Measurements from ENCODE around the gene SLMAP. TPM values are rescaled to one million over a fixed set of nuclear protein-coding genes. Genes with fewer than 3 reads are reported as not detected.

The SLMAP gene
- total RNA-seq, 4 donors from 2014 or later, result 399 to 519 (median 464) TPM

GRCh38 chr3:57788624-57789018 lies 32.5 kb downstream of the SLMAP start:
- no peak overlapping the region for H3K4me3 ChIP-seq
- H3K27ac ChIP-seq (replicated peaks in 1 of 4), result no peak overlapping the region
- no peaks in the 10 kb centered on the region for H3K27me3 ChIP-seq
- DNase-seq (ENCODE audit: extremely low spot score), result no peak
- H3K9me3 ChIP-seq, result no peaks in the 10 kb centered on the region
- peaks cover 10 to 20% (median 14%) of the 10 kb centered on the region in 4 donors for H3K4me1 ChIP-seq
- no peaks in the 10 kb centered on the region for H3K36me3 ChIP-seq
- WGBS, result 98% methylated on average over 3 of the region's 3 CpGs
- no peak for TF ChIP-seq CTCF (IDR thresholded peaks at IDR 0.05)
- no peak for TF ChIP-seq POLR2AphosphoS5 (IDR thresholded peaks at IDR 0.05)
- TF ChIP-seq POLR2A (IDR thresholded peaks at IDR 0.05; ENCODE audit: low read depth), result no peak
- TF ChIP-seq EP300 (IDR thresholded peaks at IDR 0.05), result no peak
- intact Hi-C loops (cut with DNase I), result no loop called here

DNA sequence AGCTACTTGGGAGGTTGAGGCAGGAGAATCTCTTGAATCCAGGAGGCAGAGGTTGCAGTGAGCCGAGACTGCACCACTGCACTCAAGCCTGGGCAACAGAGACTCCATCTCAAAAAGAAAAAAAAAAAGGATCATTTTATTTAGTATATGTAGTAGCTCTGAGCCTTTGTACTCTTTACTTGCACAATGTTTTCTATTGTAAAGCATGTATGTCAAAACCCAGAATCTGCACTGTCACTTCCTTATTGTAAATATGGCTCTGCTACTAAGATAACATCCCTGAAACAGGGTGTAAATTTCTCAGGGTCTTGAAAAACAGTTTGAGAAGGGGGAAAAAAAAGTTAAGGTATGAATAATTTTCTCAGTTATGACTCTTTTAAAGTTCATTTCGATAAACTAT lies 35.1 kb downstream of the SLMAP start:
- Histone ChIP-seq H3K27me3 (no peaks in the 10 kb centered on the region), H3K36me3 (no peaks in the 10 kb centered on the region), H3K27ac (replicated peaks in 1 of 4) (no peak overlapping the region), H3K9me3 (no peaks in the 10 kb centered on the region), H3K4me1 (peaks cover 21 to 34% (median 28%) of the 10 kb centered on the region in 4 donors), H3K4me3 (no peak overlapping the region)
- WGBS, result 83% methylated on average over 2 of the region's 2 CpGs
- no peak for DNase-seq (ENCODE audit: extremely low spot score)
- TF ChIP-seq EP300 (IDR thresholded peaks at IDR 0.05) (no peak), POLR2AphosphoS5 (IDR thresholded peaks at IDR 0.05) (no peak), CTCF (IDR thresholded peaks at IDR 0.05) (no peak), POLR2A (IDR thresholded peaks at IDR 0.05; ENCODE audit: low read depth) (no peak)
- intact Hi-C loops (cut with DNase I), result no loop called here

- no peak for DNase-seq (ENCODE audit: extremely low spot score)
- Histone ChIP-seq H3K36me3 (no peaks in the 10 kb centered on the region), H3K27ac (replicated peaks in 1 of 4) (no peak overlapping the region), H3K4me3 (no peak overlapping the region), H3K27me3 (no peaks in the 10 kb centered on the region), H3K4me1 (peaks cover 23 to 36% (median 29%) of the 10 kb centered on the region in 4 donors), H3K9me3 (no peaks in the 10 kb centered on the region)
- intact Hi-C loops (cut with DNase I), result no loop called here
- no peak for TF ChIP-seq EP300 (IDR thresholded peaks at IDR 0.05)
- TF ChIP-seq POLR2A (IDR thresholded peaks at IDR 0.05; ENCODE audit: low read depth), result no peak
- no peak for TF ChIP-seq CTCF (IDR thresholded peaks at IDR 0.05)
- TF ChIP-seq POLR2AphosphoS5 (IDR thresholded peaks at IDR 0.05), result no peak
- WGBS, result 88% methylated on average over 1 of the region's 1 CpG
These were observed 36.1 kb downstream of the SLMAP start for GRCh38 chr3:57792198-57792597.

DNA sequence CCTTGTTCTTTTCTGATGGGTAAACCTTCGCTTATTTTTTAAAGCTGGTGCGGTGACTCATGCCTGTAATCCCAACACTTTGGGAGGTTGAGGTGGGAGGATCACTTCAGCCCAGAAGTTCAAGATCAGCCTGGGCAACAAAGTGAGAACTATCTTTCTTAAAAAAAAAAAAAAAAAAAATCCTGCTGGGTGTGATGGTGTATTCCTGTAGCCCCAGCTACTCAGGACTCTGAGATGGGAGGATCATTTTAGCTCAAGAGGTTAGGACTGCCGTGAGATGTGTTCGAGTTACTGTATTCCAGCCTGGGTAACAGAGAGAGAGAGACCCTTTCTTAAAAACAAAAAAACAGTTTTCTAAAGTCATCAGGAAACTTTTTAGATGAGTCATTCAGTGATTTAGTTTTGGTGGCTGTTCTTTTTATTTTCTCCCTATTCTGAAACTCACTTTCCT lies 37.7 kb downstream of the SLMAP start:
- no peak overlapping the region for H3K27ac ChIP-seq (replicated peaks in 1 of 4)
- no peaks in the 10 kb centered on the region for H3K36me3 ChIP-seq
- no peak overlapping the region for H3K4me3 ChIP-seq
- no peak for DNase-seq (ENCODE audit: extremely low spot score)
- peaks cover 15 to 39% (median 32%) of the 10 kb centered on the region in 4 donors for H3K4me1 ChIP-seq
- WGBS, result 89% methylated on average over 4 of the region's 4 CpGs
- intact Hi-C loops (cut with DNase I), result no loop called here
- H3K27me3 ChIP-seq, result no peaks in the 10 kb centered on the region
- TF ChIP-seq POLR2A (IDR thresholded peaks at IDR 0.05; ENCODE audit: low read depth), result no peak
- TF ChIP-seq CTCF (IDR thresholded peaks at IDR 0.05), result no peak
- TF ChIP-seq EP300 (IDR thresholded peaks at IDR 0.05), result no peak
- no peak for TF ChIP-seq POLR2AphosphoS5 (IDR thresholded peaks at IDR 0.05)
- no peaks in the 10 kb centered on the region for H3K9me3 ChIP-seq

- intact Hi-C loops (cut with DNase I), result no loop called here
- TF ChIP-seq EP300 (IDR thresholded peaks at IDR 0.05) (no peak), CTCF (IDR thresholded peaks at IDR 0.05) (no peak), POLR2A (IDR thresholded peaks at IDR 0.05; ENCODE audit: low read depth) (no peak), POLR2AphosphoS5 (IDR thresholded peaks at IDR 0.05) (no peak)
- no peaks in the 10 kb centered on the region for H3K9me3 ChIP-seq
- H3K27ac ChIP-seq (replicated peaks in 1 of 4), result no peak overlapping the region
- no peaks in the 10 kb centered on the region for H3K36me3 ChIP-seq
- H3K4me1 ChIP-seq, result peaks cover 13 to 45% (median 36%) of the 10 kb centered on the region in 4 donors
- 84% methylated on average over 4 of the region's 4 CpGs for WGBS
- DNase-seq (ENCODE audit: extremely low spot score), result no peak
- H3K27me3 ChIP-seq, result no peaks in the 10 kb centered on the region
- no peak overlapping the region for H3K4me3 ChIP-seq
These were observed 38.4 kb downstream of the SLMAP start for GRCh38 chr3:57794501-57794900.

Measured in esophagus muscularis mucosa (tissue), 4 donors.